GM21390 (cell line): Measurements from ENCODE around the gene FBXL14.
A peak's percentile ranks its signal among the peaks of the same experiment; 100 is the strongest.
"Not testable (repeated sequence)": the region's sequence is repeated elsewhere in the genome, so short reads cannot be mapped to it uniquely, and the experiment has no call there.

ENCODE experiments used
- ATAC-seq: cut with Tn5 transposase; IDR thresholded peaks from one replicate; pipeline ENCODE4 v1.9.1; 2021; ENCODE audit not compliant: unreplicated experiment

The FBXL14 gene

DNA sequence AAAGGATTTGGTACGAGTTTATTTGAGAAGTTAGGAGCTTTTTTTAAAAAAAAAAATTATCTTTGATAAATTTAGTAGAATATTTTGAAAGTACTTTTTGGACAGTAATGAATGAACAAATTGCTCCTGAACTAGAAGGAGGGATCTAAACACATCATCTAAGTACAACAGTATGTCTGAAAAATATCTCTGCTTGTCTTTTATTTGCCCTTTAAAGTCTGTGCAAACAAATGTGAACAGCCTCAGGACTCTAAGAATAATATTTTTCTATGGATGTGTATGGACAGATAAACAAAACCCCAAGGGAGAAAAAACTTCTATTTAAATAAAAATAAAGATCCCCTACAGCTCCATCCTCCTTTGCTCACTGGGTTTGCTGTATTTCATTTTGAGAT is 19.5 kb downstream of the FBXL14 start:
- no peak for ATAC-seq

DNA sequence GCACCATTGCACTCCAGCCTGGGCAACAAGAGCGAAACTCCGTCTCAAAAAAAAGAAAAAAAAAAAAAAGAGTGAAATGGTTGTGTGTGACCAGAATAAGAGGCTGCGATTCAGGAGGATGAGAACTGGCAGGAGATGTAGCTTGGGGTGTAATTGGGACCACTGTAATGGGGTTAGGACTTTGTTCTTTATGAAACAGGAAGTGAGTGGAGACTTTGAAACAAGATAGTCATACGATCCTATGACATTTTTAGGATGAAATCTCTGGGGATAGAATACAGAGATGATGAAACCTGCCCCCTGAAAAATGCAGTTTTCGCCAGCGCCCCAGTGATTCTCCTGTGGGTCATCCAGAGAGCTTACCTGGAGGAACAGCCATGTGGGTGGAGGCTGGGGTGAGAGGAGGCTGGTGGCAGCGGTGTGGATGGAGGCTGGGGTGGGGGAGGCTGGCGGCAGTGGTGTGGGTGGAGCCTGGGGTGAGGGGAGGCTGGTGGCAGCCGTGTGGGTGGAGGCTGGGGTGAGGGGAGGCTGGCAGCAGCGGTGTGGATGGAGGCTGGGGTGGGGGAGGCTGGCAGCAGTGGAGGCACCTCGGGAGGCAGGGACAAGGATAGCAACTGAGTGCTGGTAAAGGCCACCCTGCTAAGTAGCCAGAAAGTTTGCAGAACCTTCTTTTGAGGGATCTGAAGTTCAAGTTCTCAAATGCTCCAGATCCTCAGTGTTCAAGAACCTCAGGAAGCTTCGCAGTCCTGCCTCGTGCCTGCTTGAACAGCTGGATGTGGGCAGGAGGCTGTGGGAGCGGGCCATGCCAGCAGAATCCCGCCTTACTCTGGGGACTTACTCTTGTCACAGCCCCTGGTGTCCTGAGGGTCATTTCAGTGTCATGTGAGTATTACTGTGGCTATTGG is 20.2 kb downstream of the FBXL14 start:
- no peak for ATAC-seq

DNA sequence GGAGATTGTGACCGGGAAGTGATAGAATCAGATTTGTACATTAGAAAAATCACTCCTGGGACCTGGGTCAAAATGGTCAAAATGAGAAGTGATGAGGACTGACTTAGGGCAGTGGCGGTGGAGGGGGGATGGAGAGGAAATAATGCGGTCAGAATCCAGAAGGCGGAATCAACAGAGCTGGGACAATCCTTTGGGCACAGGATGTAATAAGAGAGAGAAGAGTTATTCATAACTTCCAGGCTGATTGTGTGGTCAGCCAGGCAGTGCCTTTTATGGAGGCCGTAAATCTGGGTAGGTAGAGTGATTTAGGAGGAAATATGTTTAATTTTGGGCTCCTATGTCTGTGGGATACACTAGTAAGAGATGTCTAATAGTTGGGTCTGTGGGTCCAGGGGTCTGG is 21.6 kb downstream of the FBXL14 start:
- no peak for ATAC-seq

- ATAC-seq: no peak
These were observed 26.5 kb downstream of the FBXL14 start for GRCh38 chr12:1567852-1568251.

DNA sequence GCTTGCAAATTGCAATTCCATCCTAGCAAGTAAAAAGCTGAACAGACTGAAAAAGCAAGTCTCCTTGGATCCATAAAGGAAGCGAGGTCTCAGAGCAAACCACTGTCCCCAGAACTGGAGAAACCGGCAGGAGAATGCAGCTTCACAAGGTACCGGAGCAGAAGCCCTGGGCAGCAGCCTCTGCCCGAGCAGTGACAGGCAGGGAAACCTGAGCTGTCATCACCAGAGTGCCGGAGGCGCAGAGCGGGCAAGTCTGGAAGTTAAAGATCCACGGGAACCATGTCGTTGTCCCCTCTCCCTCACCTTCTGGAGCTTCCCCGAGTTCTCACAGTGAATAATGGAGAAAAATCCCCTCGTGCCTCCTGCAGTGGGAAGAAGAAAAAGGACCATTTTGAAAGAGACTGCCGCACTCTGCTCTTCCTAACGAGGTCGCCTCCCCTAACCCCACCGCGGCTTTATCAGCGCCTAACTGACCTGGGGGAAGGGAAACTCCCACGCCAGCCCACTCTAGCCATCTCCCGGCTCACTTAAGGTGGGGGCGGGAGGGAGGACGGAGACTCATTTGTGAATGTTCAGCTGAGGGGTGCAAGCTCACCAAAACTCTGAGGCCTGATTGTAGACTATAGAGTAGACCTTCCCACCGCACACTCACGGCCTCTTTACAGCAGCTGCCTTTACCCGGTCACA is 27.8 kb downstream of the FBXL14 start:
- ATAC-seq: no peak

GRCh38 chr12:1565172-1565571 is 29.2 kb downstream of the FBXL14 start:
- ATAC-seq: no peak

DNA sequence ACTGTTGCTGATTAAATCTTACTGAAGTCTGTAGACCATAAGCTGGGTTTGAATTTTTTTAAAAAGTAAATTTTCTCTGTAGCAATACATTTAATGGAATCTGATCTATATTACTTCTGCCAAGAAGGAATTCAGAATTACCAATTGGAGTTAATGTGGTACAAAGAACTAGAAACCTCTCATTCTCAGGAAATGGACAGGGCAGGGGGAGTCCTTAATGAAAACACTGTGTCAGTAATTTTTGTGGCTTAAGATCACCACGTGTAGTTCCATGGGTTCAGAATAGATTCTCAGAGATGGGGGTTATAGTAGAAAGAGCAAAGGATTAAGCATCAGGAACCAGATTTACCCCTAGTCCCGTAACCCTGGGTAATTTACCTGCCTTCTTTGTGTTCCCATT is 30.3 kb downstream of the FBXL14 start:
- no peak for ATAC-seq

GRCh38 chr12:1562813-1563407 is 31.5 kb downstream of the FBXL14 start:
- ATAC-seq: no peak

- no peak for ATAC-seq
These were observed 33.7 kb downstream of the FBXL14 start for GRCh38 chr12:1560704-1561103.

DNA sequence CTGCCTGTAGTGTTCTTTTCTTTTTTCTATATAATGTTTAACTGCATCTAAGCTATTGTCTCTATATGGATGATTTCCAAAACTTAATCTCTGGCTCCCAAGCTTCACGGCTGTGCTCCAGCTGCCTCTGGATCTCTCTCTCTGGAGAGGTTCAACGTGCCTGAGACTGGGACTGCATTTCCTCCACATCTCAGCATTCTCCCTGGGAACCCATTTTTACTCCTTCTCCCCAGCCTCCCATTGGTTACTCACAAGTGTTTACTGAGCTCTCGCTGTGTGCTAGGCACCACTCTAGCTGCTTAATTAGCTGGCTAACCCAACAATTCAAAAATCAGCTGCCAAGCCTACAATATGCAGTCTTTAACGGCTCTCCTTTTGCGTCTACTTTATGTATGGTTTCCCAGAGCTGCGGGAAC is 34.7 kb downstream of the FBXL14 start:
- no peak for ATAC-seq

- not testable (repeated sequence) for ATAC-seq
These were observed 36.3 kb downstream of the FBXL14 start for GRCh38 chr12:1558108-1558507.

- ATAC-seq: peak; percentile 96
These were observed 40.1 kb downstream of the FBXL14 start for GRCh38 chr12:1553987-1554982.

DNA sequence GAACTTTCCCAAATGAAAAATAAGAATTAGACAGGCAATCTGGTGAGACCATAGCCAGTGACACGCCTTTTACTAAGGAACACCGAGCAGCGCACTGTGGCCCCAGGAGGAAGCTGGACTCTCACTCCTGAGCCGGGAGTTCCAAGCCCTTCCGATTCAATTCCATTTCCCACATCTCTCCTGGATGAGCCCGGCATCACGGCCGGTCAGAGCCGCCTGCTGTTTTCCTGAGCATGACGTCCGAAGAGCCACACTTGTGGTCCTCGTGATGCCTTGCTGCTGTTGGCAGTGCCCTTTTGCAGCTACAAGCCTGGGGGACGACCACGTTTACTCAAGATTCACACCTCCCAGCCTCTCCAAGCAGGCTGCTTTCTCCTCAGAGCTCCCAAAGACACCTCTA is 40.8 kb downstream of the FBXL14 start:
- no peak for ATAC-seq

GRCh38 chr12:1552911-1553491 is 41.4 kb downstream of the FBXL14 start:
- no peak for ATAC-seq

GRCh38 chr12:1552171-1552570 is 42.2 kb downstream of the FBXL14 start:
- no peak for ATAC-seq

GRCh38 chr12:1551496-1551895 is 42.9 kb downstream of the FBXL14 start:
- ATAC-seq: no peak

- no peak for ATAC-seq
These were observed 47.3 kb downstream of the FBXL14 start for GRCh38 chr12:1546931-1547640.

- no peak for ATAC-seq
These were observed 49.2 kb downstream of the FBXL14 start for GRCh38 chr12:1544996-1545700.

- no peak for ATAC-seq
These were observed 51.8 kb downstream of the FBXL14 start for GRCh38 chr12:1542599-1542998.
